Mesenchymal stem cell (in vitro differentiated cells and primary cell): Measurements from ENCODE around the gene CDK14.
A peak's percentile ranks its signal among the peaks of the same experiment; 100 is the strongest.

Experiments
- DNase-seq: peaks from one replicate; pipeline ENCODE4 v3.0.0-alpha.2; 2013
- H2AFZ ChIP-seq: one replicate; pipeline ENCODE4 v1.6.1; 2013; ENCODE audit warnings: low read depth, mild to moderate bottlenecking, control low read depth, inconsistent platforms, low read length, moderate library complexity
- H2AK5ac ChIP-seq: 2 replicates; pipeline ENCODE4 v1.6.1; 2013; ENCODE audit warnings: low read length, moderate library complexity, mild to moderate bottlenecking, inconsistent platforms; ENCODE audit not compliant: severe bottlenecking
- H2BK120ac ChIP-seq: one replicate; pipeline ENCODE4 v1.6.1; 2013; ENCODE audit warnings: low read depth, mild to moderate bottlenecking, inconsistent platforms, low read length, moderate library complexity
- H2BK12ac ChIP-seq, 2 experiments: one replicate each; pipeline ENCODE4 v1.6.1; 2013; ENCODE audit warnings: inconsistent platforms in 2 of 2, low read length in 2 of 2, mild to moderate bottlenecking in 2 of 2, moderate library complexity in 2 of 2, control low read depth in 1 of 2
- H2BK15ac ChIP-seq: one replicate; pipeline ENCODE4 v1.6.1; 2013; ENCODE audit warnings: mild to moderate bottlenecking, low read depth, inconsistent platforms; ENCODE audit not compliant: poor library complexity, severe bottlenecking
- H2BK5ac ChIP-seq: 2 replicates; pipeline ENCODE4 v1.6.1; 2013; ENCODE audit warnings: low read depth, mild to moderate bottlenecking, low read length, control low read depth, inconsistent platforms; ENCODE audit not compliant: poor library complexity, severe bottlenecking
- H3K14ac ChIP-seq, 2 experiments: one replicate each; pipeline ENCODE4 v1.6.1; 2013; ENCODE audit warnings: inconsistent platforms in 2 of 2, low read length in 2 of 2, control low read depth in 1 of 2, mild to moderate bottlenecking in 1 of 2, moderate library complexity in 1 of 2
- H3K18ac ChIP-seq, 2 experiments: one replicate each; pipeline ENCODE4 v1.6.1; 2013; ENCODE audit warnings: inconsistent platforms in 2 of 2, low read length in 2 of 2, control low read depth in 1 of 2, low read depth in 1 of 2, mild to moderate bottlenecking in 1 of 2
- H3K23ac ChIP-seq, 2 experiments: one replicate each; pipeline ENCODE4 v1.6.1; 2013; ENCODE audit warnings: inconsistent platforms in 2 of 2, low read length in 2 of 2, mild to moderate bottlenecking in 2 of 2, moderate library complexity in 2 of 2, control low read depth in 1 of 2
- H3K27ac ChIP-seq: 2 replicates; pipeline ENCODE4 v1.5.1; 2013; ENCODE audit warnings: mild to moderate bottlenecking, moderate library complexity, low read length, control low read depth, inconsistent platforms; ENCODE audit not compliant: poor library complexity, severe bottlenecking
- H3K27me3 ChIP-seq, 2 experiments: 2 replicates each; pipeline versions ENCODE4 v1.6.1 to v1.7.0; 2013; ENCODE audit warnings: low read length in 2 of 2, mild to moderate bottlenecking in 2 of 2, moderate library complexity in 2 of 2, control low read depth in 1 of 2, inconsistent platforms in 1 of 2; ENCODE audit not compliant: control insufficient read depth in 1 of 2, insufficient read depth in 1 of 2
- H3K36me3 ChIP-seq, 2 experiments: 2 replicates each; pipeline versions ENCODE4 v1.6.1 to v1.7.0; 2013; ENCODE audit warnings: low read length in 2 of 2, control low read depth in 1 of 2, inconsistent platforms in 1 of 2, low read depth in 1 of 2, mild to moderate bottlenecking in 1 of 2; ENCODE audit not compliant: insufficient read depth in 2 of 2, control insufficient read depth in 1 of 2
- H3K4ac ChIP-seq, 2 experiments: one replicate each; pipeline ENCODE4 v1.6.1; 2013; ENCODE audit warnings: inconsistent platforms in 2 of 2, low read length in 2 of 2, mild to moderate bottlenecking in 2 of 2, moderate library complexity in 2 of 2, control low read depth in 1 of 2, low read depth in 1 of 2
- H3K4me1 ChIP-seq: 2 replicates; pipeline ENCODE4 v1.6.1; 2013; ENCODE audit warnings: low read depth, low read length, control low read depth; ENCODE audit not compliant: control insufficient read depth, insufficient read depth
- H3K4me2 ChIP-seq: 2 replicates; pipeline ENCODE4 v1.6.1; 2013; ENCODE audit warnings: low read length, mild to moderate bottlenecking, inconsistent platforms; ENCODE audit not compliant: poor library complexity, severe bottlenecking
- H3K4me3 ChIP-seq, 2 experiments: 2 replicates each; pipeline versions ENCODE4 v1.5.1 to v1.7.0; 2013; ENCODE audit warnings: low read length in 2 of 2, mild to moderate bottlenecking in 2 of 2, control low read depth in 1 of 2, low read depth in 1 of 2; ENCODE audit not compliant: insufficient read depth in 1 of 2
- H3K79me1 ChIP-seq: replicated peaks from 2 replicates; pipeline ENCODE4 v1.6.1; 2013; ENCODE audit warnings: mild to moderate bottlenecking, control low read depth, low read length, inconsistent platforms; ENCODE audit not compliant: poor library complexity, severe bottlenecking
- H3K9ac ChIP-seq: 2 replicates; pipeline ENCODE4 v1.7.0; 2013; ENCODE audit warnings: mild to moderate bottlenecking, low read length, moderate library complexity
- H3K9me3 ChIP-seq: 2 replicates; pipeline ENCODE4 v1.7.0; 2013; ENCODE audit warnings: mild to moderate bottlenecking, low read length; ENCODE audit not compliant: control insufficient read depth
- H4K8ac ChIP-seq: one replicate; pipeline ENCODE4 v1.6.1; 2013; ENCODE audit warnings: inconsistent platforms, mild to moderate bottlenecking, low read length, moderate library complexity
- H4K91ac ChIP-seq: one replicate; pipeline ENCODE4 v1.6.1; 2013; ENCODE audit warnings: mild to moderate bottlenecking, low read length, inconsistent platforms
- WGBS: methylation state at CpG from one replicate; pipeline ENCODE4 v1.1.7; 2013; ENCODE audit warnings: mixed read lengths; 5-methylcytosine and 5-hydroxymethylcytosine counted together

The CDK14 gene

DNA sequence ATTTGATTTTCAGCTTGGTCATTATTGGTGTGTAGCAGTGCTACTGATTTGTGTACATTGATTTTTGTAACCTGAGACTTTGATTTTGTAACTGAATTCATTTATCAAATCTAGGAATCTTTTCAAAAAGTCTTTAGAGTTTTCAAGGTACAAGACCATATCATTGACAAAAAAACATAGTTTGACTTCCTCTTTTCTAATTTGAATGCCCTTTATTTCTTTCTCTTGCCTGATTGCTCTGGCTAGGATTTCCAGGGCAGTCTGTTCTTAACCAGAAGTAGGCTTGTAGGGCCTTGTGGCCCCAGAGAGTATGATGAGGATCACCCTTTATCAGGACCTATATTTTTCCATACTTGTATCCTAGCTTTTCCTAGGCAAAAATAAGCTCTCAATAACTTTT is 433.6 kb downstream of the CDK14 start:
- Histone ChIP-seq H3K18ac (no peak overlapping the region), H3K23ac (no peak overlapping the region), H2BK12ac (no peak overlapping the region), H2AFZ (no peak overlapping the region), H3K4me2 (no peak overlapping the region), H2BK15ac (no peak overlapping the region), H3K9me3 (no peaks in the 10 kb centered on the region), H4K91ac (no peak overlapping the region), H3K4me1 (peaks cover 3% of the 10 kb centered on the region), H2AK5ac (no peak overlapping the region), H3K79me1 (no peaks in the 10 kb centered on the region), H3K36me3 (no peaks in the 10 kb centered on the region), H3K9ac (no peak overlapping the region), H4K8ac (no peak overlapping the region), H2BK5ac (no peak overlapping the region), H3K27ac (no peak overlapping the region), H3K27me3 (no peaks in the 10 kb centered on the region), H3K14ac (no peak overlapping the region), H3K4ac (no peak overlapping the region), H2BK120ac (no peak overlapping the region), H3K4me3 (no peak overlapping the region)
- DNase-seq = no peak

DNA sequence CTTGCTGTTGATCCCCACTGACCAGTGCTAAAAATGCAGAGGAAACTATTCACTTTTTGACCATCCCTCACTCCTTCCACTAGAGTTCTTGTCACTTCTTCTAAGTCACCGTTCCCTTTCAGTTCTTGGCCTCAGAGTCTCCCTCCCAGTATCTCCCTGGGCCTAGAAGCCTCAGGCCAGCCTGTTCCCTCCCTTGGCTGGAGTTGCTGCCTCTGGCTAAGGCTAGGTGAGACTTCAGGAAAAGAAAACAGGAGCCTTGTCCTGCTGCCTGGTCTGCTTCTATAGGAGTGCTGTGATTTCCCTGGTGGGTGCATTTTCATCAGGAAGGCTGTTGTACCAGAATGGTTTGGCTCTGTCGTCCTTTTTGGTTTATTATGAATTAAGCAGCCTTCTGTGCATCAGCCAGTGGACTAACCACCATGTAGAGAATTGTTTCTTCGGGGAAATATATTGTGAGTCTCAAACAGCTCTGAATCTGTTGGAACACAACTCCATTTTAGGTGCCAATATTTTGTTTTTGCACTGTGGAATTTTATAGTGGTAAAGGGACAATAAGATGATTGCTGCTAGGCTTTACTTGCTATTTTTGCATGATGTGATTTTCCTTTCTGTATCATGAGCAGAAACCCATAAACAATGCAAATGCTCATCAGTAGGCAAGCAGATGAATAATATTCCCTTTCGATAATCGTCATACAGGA is 434.7 kb downstream of the CDK14 start:
- H3K9ac ChIP-seq = no peak overlapping the region
- H4K91ac ChIP-seq = no peak overlapping the region
- H2BK120ac ChIP-seq = no peak overlapping the region
- no peak overlapping the region for H3K23ac ChIP-seq
- H3K18ac ChIP-seq = no peak overlapping the region
- H3K14ac ChIP-seq = no peak overlapping the region
- no peaks in the 10 kb centered on the region for H3K36me3 ChIP-seq
- no peak overlapping the region for H2BK12ac ChIP-seq
- H3K4ac ChIP-seq = no peak overlapping the region
- peaks cover 3% of the 10 kb centered on the region for H3K4me1 ChIP-seq
- no peak for DNase-seq
- H3K4me3 ChIP-seq = no peak overlapping the region
- no peak overlapping the region for H2BK5ac ChIP-seq
- H3K79me1 ChIP-seq = no peaks in the 10 kb centered on the region
- no peaks in the 10 kb centered on the region for H3K27me3 ChIP-seq
- no peak overlapping the region for H2AK5ac ChIP-seq
- no peak overlapping the region for H3K27ac ChIP-seq
- 85% methylated on average over 3 of the region's 5 CpGs for WGBS
- no peak overlapping the region for H2BK15ac ChIP-seq
- H3K4me2 ChIP-seq = no peak overlapping the region
- H2AFZ ChIP-seq = no peak overlapping the region
- no peaks in the 10 kb centered on the region for H3K9me3 ChIP-seq
- no peak overlapping the region for H4K8ac ChIP-seq

DNA sequence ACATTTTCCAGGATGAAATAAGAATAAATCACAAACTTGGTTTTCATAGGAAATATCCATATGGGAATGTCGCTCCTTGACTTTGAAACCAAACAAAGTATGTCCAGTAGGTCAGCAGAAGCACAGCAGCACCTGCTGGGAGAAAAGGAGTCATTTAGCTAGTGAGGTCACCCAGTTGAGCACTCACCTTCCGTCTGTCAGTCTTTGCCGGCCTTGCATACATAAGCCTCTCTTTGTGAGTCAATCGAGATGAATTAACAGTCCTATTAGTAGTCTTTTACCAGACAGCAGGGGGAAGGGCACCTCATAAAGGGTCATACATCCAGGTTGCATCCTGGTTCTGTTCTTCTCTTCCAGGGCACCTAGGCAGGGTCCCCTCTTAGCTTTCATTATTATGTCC is 435.6 kb downstream of the CDK14 start:
- WGBS = 62% methylated on average over 4 of the region's 4 CpGs
- H2BK12ac ChIP-seq = no peak overlapping the region
- DNase-seq = no peak

DNA sequence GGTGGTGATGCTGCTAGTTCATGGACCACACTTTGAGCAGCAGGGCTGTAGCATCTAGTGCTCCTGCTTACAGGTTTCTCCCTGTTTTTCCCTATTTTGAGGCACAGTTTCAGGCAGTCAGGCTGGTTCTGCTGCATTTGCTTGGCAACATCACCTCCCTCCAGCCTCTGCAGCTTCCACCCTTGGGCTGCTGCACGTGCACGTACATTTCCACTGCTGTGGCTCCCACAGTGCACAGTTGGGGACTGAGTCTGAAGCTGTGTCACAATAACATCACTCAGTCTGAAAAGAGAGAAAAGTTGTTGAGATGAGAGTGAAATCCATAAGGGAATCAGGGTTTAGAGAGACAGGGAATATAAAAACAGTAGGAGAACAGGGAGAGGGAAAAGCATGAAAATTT is 437.5 kb downstream of the CDK14 start:
- H4K91ac ChIP-seq = no peak overlapping the region
- no peak for DNase-seq
- H3K18ac ChIP-seq = peak overlapping the region in 1 of 2 experiments; percentile 63

More for the DNA sequence above, 435.6 kb downstream of the CDK14 start:
- Histone ChIP-seq H4K8ac (no peak overlapping the region), H3K27ac (no peak overlapping the region), H2AK5ac (no peak overlapping the region), H2AFZ (no peak overlapping the region), H2BK15ac (no peak overlapping the region), H3K9ac (no peak overlapping the region), H2BK120ac (no peak overlapping the region), H3K14ac (no peak overlapping the region), H3K27me3 (no peaks in the 10 kb centered on the region), H3K4me3 (no peak overlapping the region), H3K18ac (no peak overlapping the region), H3K4me1 (peaks cover 3% of the 10 kb centered on the region), H3K9me3 (no peaks in the 10 kb centered on the region), H2BK5ac (no peak overlapping the region), H3K4me2 (no peak overlapping the region), H3K23ac (no peak overlapping the region), H3K79me1 (no peaks in the 10 kb centered on the region), H3K4ac (no peak overlapping the region), H3K36me3 (no peaks in the 10 kb centered on the region), H4K91ac (no peak overlapping the region)

More for the DNA sequence above, 437.5 kb downstream of the CDK14 start:
- Histone ChIP-seq H4K8ac (no peak overlapping the region), H3K4me2 (no peak overlapping the region), H2AFZ (no peak overlapping the region), H3K27me3 (no peaks in the 10 kb centered on the region), H3K9me3 (no peaks in the 10 kb centered on the region), H2BK12ac (no peak overlapping the region), H2BK120ac (no peak overlapping the region), H3K4ac (no peak overlapping the region), H2BK15ac (no peak overlapping the region), H3K27ac (no peak overlapping the region), H3K9ac (no peak overlapping the region), H2AK5ac (no peak overlapping the region), H3K79me1 (no peaks in the 10 kb centered on the region), H3K4me3 (no peak overlapping the region), H3K4me1 (peaks cover 3% of the 10 kb centered on the region), H3K14ac (no peak overlapping the region), H2BK5ac (no peak overlapping the region), H3K36me3 (no peaks in the 10 kb centered on the region), H3K23ac (no peak overlapping the region)
- 75% methylated on average over 2 of the region's 2 CpGs for WGBS
